Uterus (tissue), 4 donors: ENCODE data around the gene ZNF784. TPM values are rescaled to one million over a fixed set of nuclear protein-coding genes. Genes with fewer than 3 reads are reported as not detected.

Source experiments
- DNase-seq, 2 donors: peaks; one replicate each; pipeline ENCODE4 v3.0.0-alpha.2; 2019 to 2020
- H3K27ac ChIP-seq, 2 donors: fragments of 200-600 bp; sonication (generic); 1 replicate in 1 of 2; 2 replicates in 1 of 2; pipeline ENCODE4 v1.5.1; 2016 to 2018
- H3K27me3 ChIP-seq, 2 donors: fragments of 200-600 bp; sonication (generic); one replicate each; pipeline ENCODE4 v1.5.1; 2018 to 2019; ENCODE audit warnings: control low read depth in 1 of 2
- H3K36me3 ChIP-seq, 2 donors: fragments of 200-600 bp; sonication (generic); one replicate each; pipeline ENCODE4 v1.5.1; 2019; ENCODE audit warnings: control low read depth in 1 of 2
- H3K4me1 ChIP-seq, 2 donors: fragments of 200-600 bp; sonication (generic); one replicate each; pipeline ENCODE4 v1.5.1; 2018 to 2019; ENCODE audit warnings: control low read depth in 1 of 2
- H3K4me3 ChIP-seq, 2 donors: fragments of 200-600 bp; sonication (generic); 1 replicate in 1 of 2; 2 replicates in 1 of 2; pipeline ENCODE4 v1.5.1; 2018 to 2019; ENCODE audit warnings: mild to moderate bottlenecking in 1 of 2
- H3K9me3 ChIP-seq, 2 donors: fragments of 200-600 bp; sonication (generic); one replicate each; pipeline ENCODE4 v1.5.1; 2019; ENCODE audit warnings: control low read depth in 1 of 2
- CTCF ChIP-seq, 4 experiments: fragments of 200-600 bp in 2 of 4; fragments of 450-650 bp in 2 of 4; sonication (generic) in 2 of 4; IDR thresholded peaks; one replicate each; pipeline ENCODE4 v1.5.1; 2016 to 2019; ENCODE audit warnings: antibody characterized with exemption in 4 of 4, mild to moderate bottlenecking in 2 of 4, moderate library complexity in 1 of 4
- POLR2A ChIP-seq, 2 donors: fragments of 450-650 bp; IDR thresholded peaks; one replicate each; pipeline ENCODE4 v1.6.1; 2016; ENCODE audit warnings: antibody characterized with exemption in 2 of 2, mild to moderate bottlenecking in 1 of 2, moderate library complexity in 1 of 2
- intact Hi-C: fragments of 100-400 bp; cut with DNase I; formaldehyde crosslinking; loops from one replicate; pipeline ENCODE4 v1.15.1; 2023; ENCODE audit warnings: low total_unique reads
- total RNA-seq, 4 donors: library from RNA; depleted of rRNA in 3 of 4; stranded (reverse); fragments of >200 nt in 3 of 4; gene quantifications; one replicate each; pipeline versions ENCODE4 v1.1.0 to v1.2.4, GENCODE V29; 2014 to 2023
- donor health status: DM: yes; HTN: yes; CAD: no.

The ZNF784 gene
- total RNA-seq, 4 donors from 2014 or later = 4.1 to 9.6 (median 7.4) TPM

GRCh38 chr19:55656552-55656951 lies 32.2 kb upstream of the ZNF784 start:
- Histone ChIP-seq H3K36me3 (no peaks in the 10 kb centered on the region), H3K27ac (no peak overlapping the region), H3K27me3 (no peaks in the 10 kb centered on the region), H3K4me1 (peaks cover 15 to 42% of the 10 kb centered on the region in 2 donors), H3K9me3 (no peaks in the 10 kb centered on the region), H3K4me3 (peak overlapping the region; percentile 80 to 95)
- intact Hi-C loops = no loop called here
- TF ChIP-seq CTCF (IDR thresholded peaks at IDR 0.05) (no peak), POLR2A (IDR thresholded peaks at IDR 0.05) (no peak)
- DNase-seq = no peak

- Histone ChIP-seq H3K4me1 (peaks cover 15 to 42% of the 10 kb centered on the region in 2 donors), H3K27me3 (no peaks in the 10 kb centered on the region), H3K4me3 (peak overlapping the region; percentile 80 to 95), H3K27ac (peak overlapping the region; percentile 99 to 100), H3K9me3 (no peaks in the 10 kb centered on the region), H3K36me3 (no peaks in the 10 kb centered on the region)
- intact Hi-C loops = no loop called here
- TF ChIP-seq CTCF (IDR thresholded peaks at IDR 0.05) = no peak
- TF ChIP-seq POLR2A (IDR thresholded peaks at IDR 0.05) = no peak
- DNase-seq = no peak
These were observed 31.3 kb upstream of the ZNF784 start for GRCh38 chr19:55655648-55656040.

GRCh38 chr19:55654868-55655647 lies 30.7 kb upstream of the ZNF784 start, which contains the start of gene U2AF2:
TSS of gene U2AF2 (plus strand) at chr19:55655035. CDS start at chr19:55655105, 70 bp downstream.
- Histone ChIP-seq H3K4me1 (peaks cover 15 to 41% of the 10 kb centered on the region in 2 donors), H3K36me3 (no peaks in the 10 kb centered on the region), H3K27ac (peak within 1 kb of the TSS; percentile 99 to 100), H3K9me3 (no peaks in the 10 kb centered on the region), H3K27me3 (no peaks in the 10 kb centered on the region), H3K4me3 (peak within 1 kb of the TSS; percentile 80 to 95)
- peak; percentile 95 to 97 for DNase-seq
- intact Hi-C loops = no loop called here
- TF ChIP-seq CTCF (IDR thresholded peaks at IDR 0.05) (peak in 1 of 4 experiments; percentile 2), POLR2A (IDR thresholded peaks at IDR 0.05) (peak; percentile 31 to 73)

GRCh38 chr19:55654323-55654867 lies 30.0 kb upstream of the ZNF784 start:
- peak; percentile 99 to 100 for DNase-seq
- Histone ChIP-seq H3K4me3 (peak overlapping the region; percentile 80 to 95), H3K4me1 (peaks cover 15 to 35% of the 10 kb centered on the region in 2 donors), H3K27me3 (no peaks in the 10 kb centered on the region), H3K36me3 (no peaks in the 10 kb centered on the region), H3K27ac (peak overlapping the region; percentile 99 to 100), H3K9me3 (no peaks in the 10 kb centered on the region)
- intact Hi-C loops = no loop called here
- TF ChIP-seq POLR2A (IDR thresholded peaks at IDR 0.05) = no peak
- TF ChIP-seq CTCF (IDR thresholded peaks at IDR 0.05) = no peak
